Peyer's patch (tissue), 4 donors: ENCODE data around the gene MAPK1.

Experiments
- POLR2A ChIP-seq, 2 donors: fragments of 450-650 bp; IDR thresholded peaks; one replicate each; pipeline ENCODE4 v1.5.1; 2017; ENCODE audit warnings: antibody characterized with exemption in 2 of 2, mild to moderate bottlenecking in 2 of 2, moderate library complexity in 2 of 2
- TF ChIP-seq, protein P1 (sequence below), 6 experiments: fragments of 450-650 bp in 4 of 6; fragments of 200-600 bp in 2 of 6; sonication (generic) in 1 of 6; IDR thresholded peaks; one replicate each; pipeline ENCODE4 v1.5.1; 2017 to 2019; ENCODE audit warnings: antibody characterized with exemption in 6 of 6, mild to moderate bottlenecking in 3 of 6, moderate library complexity in 1 of 6

DNA sequence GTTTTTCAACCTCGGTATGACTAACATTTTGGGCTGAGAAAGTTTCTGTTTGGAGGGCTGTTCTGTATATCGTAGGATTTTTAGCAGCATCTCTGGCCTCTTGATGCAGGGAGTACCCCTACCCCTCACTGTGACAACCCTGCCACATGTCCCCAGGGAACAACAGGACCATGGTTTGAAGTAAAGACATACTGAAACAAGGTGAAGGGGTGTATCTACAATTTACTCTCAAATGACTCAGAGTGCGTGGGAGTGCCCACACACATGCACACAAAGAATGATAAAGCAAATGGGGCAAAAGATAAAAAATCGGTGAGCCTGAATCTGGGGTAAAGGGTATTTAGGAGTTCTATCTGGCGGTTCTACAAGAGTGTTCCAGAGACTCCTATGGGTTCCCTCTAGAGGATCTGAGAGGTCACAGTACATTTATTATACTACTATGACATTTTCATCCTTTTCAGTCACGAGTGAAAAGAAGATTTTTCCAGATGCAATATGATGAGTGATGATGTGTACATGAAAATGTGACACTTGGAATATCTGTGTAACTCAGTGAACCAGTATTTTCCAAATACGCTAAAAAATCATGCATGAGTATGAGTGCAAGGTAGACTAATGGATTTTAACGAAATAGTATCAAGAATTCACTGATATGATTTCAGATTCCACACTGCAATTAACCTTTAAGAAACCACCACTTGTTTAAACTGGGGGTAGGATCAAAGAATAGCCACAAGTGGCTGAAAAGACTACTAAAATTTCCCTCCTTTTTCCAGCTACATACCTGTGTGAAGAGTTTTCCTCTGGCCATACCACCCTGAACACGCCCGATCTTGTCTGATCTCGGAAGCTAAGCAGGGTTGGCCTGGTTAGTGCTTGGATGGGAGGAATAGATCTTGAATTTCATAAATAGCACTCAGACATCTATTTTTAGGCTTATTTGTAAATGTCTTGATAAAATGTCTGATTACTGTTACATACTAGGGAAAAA is 75.5 kb downstream of the MAPK1 start:
- TF ChIP-seq, protein P1, sequence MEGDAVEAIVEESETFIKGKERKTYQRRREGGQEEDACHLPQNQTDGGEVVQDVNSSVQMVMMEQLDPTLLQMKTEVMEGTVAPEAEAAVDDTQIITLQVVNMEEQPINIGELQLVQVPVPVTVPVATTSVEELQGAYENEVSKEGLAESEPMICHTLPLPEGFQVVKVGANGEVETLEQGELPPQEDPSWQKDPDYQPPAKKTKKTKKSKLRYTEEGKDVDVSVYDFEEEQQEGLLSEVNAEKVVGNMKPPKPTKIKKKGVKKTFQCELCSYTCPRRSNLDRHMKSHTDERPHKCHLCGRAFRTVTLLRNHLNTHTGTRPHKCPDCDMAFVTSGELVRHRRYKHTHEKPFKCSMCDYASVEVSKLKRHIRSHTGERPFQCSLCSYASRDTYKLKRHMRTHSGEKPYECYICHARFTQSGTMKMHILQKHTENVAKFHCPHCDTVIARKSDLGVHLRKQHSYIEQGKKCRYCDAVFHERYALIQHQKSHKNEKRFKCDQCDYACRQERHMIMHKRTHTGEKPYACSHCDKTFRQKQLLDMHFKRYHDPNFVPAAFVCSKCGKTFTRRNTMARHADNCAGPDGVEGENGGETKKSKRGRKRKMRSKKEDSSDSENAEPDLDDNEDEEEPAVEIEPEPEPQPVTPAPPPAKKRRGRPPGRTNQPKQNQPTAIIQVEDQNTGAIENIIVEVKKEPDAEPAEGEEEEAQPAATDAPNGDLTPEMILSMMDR (IDR thresholded peaks at IDR 0.05) = no peak
- no peak for TF ChIP-seq POLR2A (IDR thresholded peaks at IDR 0.05)
